Gastroesophageal sphincter (tissue), 3 donors: ENCODE measurements around the gene CMYA5.

ENCODE experiments used
- EP300 ChIP-seq: sonication (generic); formaldehyde crosslinking; IDR thresholded peaks from one replicate; pipeline ENCODE4 v1.6.1; 2017; ENCODE audit warnings: antibody characterized with exemption, mild to moderate bottlenecking
- POLR2A ChIP-seq, 2 donors: fragments of 450-650 bp; IDR thresholded peaks; one replicate each; pipeline ENCODE4 v1.6.1; 2017; ENCODE audit warnings: antibody characterized with exemption in 2 of 2, mild to moderate bottlenecking in 2 of 2, moderate library complexity in 1 of 2
- POLR2AphosphoS5 ChIP-seq: sonication (generic); formaldehyde crosslinking; IDR thresholded peaks from one replicate; pipeline ENCODE4 v1.6.1; 2017; ENCODE audit warnings: antibody characterized with exemption
- TF ChIP-seq, protein P1 (sequence below), 4 experiments: fragments of 200-600 bp in 2 of 4; fragments of 450-650 bp in 2 of 4; sonication (generic) in 1 of 4; IDR thresholded peaks; one replicate each; pipeline ENCODE4 v1.5.1; 2017 to 2019; ENCODE audit warnings: antibody characterized with exemption in 4 of 4, mild to moderate bottlenecking in 2 of 4, moderate library complexity in 2 of 4

DNA sequence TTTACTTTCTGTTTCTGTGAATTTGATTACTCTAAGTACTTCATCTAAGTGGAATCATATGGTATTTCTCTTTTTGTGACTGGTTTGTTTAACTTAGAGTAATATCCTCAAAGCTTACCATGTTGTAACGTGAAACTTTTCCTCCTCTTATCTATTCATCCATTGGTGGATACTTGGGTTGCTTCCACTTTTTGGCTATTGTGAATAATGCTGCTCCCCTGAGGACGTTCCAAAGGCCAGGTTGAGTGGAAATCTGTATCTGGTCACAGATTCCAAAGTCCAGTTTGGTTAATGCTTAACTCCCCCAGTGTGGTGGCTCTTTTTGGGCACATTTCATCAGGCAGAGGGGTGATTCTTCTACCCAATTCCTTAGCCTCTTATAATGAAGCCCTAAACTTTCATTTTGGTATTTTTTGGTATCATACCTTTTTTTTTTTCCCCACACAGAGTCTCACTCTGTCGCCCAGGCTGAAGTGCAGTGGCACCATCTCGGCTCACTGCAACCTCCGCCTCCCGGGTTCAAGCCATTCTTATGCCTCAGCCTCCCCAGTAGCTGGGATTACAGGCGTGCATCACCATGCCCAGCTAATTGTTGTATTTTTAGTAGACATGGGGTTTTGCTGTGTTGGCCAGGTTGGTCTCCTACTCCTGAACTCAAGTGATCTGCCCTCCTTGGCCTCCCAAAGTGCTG is 65.4 kb downstream of the CMYA5 start:
- TF ChIP-seq POLR2A (IDR thresholded peaks at IDR 0.05) (no peak), POLR2AphosphoS5 (no peak), EP300 (no peak)
- TF ChIP-seq, protein P1, sequence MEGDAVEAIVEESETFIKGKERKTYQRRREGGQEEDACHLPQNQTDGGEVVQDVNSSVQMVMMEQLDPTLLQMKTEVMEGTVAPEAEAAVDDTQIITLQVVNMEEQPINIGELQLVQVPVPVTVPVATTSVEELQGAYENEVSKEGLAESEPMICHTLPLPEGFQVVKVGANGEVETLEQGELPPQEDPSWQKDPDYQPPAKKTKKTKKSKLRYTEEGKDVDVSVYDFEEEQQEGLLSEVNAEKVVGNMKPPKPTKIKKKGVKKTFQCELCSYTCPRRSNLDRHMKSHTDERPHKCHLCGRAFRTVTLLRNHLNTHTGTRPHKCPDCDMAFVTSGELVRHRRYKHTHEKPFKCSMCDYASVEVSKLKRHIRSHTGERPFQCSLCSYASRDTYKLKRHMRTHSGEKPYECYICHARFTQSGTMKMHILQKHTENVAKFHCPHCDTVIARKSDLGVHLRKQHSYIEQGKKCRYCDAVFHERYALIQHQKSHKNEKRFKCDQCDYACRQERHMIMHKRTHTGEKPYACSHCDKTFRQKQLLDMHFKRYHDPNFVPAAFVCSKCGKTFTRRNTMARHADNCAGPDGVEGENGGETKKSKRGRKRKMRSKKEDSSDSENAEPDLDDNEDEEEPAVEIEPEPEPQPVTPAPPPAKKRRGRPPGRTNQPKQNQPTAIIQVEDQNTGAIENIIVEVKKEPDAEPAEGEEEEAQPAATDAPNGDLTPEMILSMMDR (IDR thresholded peaks at IDR 0.05) = no peak
